Chondrocyte (in vitro differentiated cells): ENCODE measurements around the gene LRRN4. TPM values are rescaled to one million over a fixed set of nuclear protein-coding genes. Genes with fewer than 3 reads are reported as not detected.
A peak's percentile ranks its signal among the peaks of the same experiment; 100 is the strongest.

ENCODE experiments used
- DNase-seq: peaks from one replicate; pipeline ENCODE4 v3.0.0; 2021; ENCODE audit warnings: mixed read lengths, low spot score
- H3K27ac Mint-ChIP-seq: one replicate; pipeline ENCODE4 v1.8.0; 2021; ENCODE audit warnings: mild to moderate bottlenecking, moderate library complexity, mixed read lengths; ENCODE audit not compliant: unreplicated experiment
- H3K27me3 Mint-ChIP-seq: 2 replicates; pipeline ENCODE4 v1.8.0; 2021; ENCODE audit warnings: low read depth, mixed read lengths
- H3K36me3 Mint-ChIP-seq: 2 replicates; pipeline ENCODE4 v1.8.0; 2021; ENCODE audit warnings: low read depth, mixed read lengths
- H3K4me1 Mint-ChIP-seq: 2 replicates; pipeline ENCODE4 v1.8.0; 2021; ENCODE audit warnings: low read depth, mild to moderate bottlenecking, mixed read lengths
- H3K4me3 Mint-ChIP-seq: one replicate; pipeline ENCODE4 v1.8.0; 2021; ENCODE audit warnings: mild to moderate bottlenecking, moderate library complexity, mixed read lengths; ENCODE audit not compliant: unreplicated experiment
- H3K9me3 Mint-ChIP-seq: 2 replicates; pipeline ENCODE4 v1.8.0; 2021; ENCODE audit warnings: low read depth, mixed read lengths
- total RNA-seq: library from RNA; stranded (reverse); gene quantifications from 3 replicates; pipeline ENCODE4 v1.2.1, GENCODE V29; 2021
- TF ChIP-seq, protein P1 (sequence below): fragments of 200-600 bp; sonication (generic); IDR thresholded peaks from 2 replicates; pipeline ENCODE4 v1.5.0; 2021; ENCODE audit warnings: antibody characterized with exemption, mild to moderate bottlenecking, moderate library complexity

The LRRN4 gene
- total RNA-seq, 1 donor from 2014 or later, result not detected

DNA sequence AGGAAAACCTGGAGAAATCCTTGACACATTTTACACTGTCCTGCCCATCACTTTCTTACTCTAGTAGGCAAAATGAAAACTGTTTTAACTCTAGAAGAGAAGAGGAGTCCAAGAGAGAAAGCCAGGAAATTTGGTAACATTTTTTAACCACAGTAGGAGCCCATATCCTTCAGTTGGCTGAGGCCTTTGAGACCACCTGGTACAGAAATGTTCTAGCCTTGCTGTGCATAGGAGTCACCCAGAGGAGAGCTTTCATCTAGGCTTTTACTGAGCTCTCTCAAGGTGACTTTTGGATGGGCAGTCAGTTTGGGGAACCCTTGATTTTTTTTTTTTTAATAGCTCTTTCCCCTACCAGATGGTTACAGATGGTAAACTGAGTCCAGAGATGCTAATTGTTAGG, 25.0 kb downstream of the LRRN4 start:
- Mint-ChIP-seq H3K4me3 (no peak overlapping the region), H3K27ac (no peak overlapping the region), H3K36me3 (peaks cover 30% of the 10 kb centered on the region), H3K4me1 (peaks cover under 1% of the 10 kb centered on the region), H3K9me3 (peaks cover 11% of the 10 kb centered on the region), H3K27me3 (no peaks in the 10 kb centered on the region)
- DNase-seq, result no peak
- TF ChIP-seq, protein P1, sequence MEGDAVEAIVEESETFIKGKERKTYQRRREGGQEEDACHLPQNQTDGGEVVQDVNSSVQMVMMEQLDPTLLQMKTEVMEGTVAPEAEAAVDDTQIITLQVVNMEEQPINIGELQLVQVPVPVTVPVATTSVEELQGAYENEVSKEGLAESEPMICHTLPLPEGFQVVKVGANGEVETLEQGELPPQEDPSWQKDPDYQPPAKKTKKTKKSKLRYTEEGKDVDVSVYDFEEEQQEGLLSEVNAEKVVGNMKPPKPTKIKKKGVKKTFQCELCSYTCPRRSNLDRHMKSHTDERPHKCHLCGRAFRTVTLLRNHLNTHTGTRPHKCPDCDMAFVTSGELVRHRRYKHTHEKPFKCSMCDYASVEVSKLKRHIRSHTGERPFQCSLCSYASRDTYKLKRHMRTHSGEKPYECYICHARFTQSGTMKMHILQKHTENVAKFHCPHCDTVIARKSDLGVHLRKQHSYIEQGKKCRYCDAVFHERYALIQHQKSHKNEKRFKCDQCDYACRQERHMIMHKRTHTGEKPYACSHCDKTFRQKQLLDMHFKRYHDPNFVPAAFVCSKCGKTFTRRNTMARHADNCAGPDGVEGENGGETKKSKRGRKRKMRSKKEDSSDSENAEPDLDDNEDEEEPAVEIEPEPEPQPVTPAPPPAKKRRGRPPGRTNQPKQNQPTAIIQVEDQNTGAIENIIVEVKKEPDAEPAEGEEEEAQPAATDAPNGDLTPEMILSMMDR, result no peak

GRCh38 chr20:6026051-6026450, 27.8 kb downstream of the LRRN4 start:
- H3K36me3 Mint-ChIP-seq, result peaks cover 28% of the 10 kb centered on the region
- DNase-seq, result no peak

GRCh38 chr20:6024768-6025167, 29.1 kb downstream of the LRRN4 start:
- Mint-ChIP-seq H3K36me3 (peaks cover 28% of the 10 kb centered on the region), H3K4me3 (no peak overlapping the region), H3K27me3 (no peaks in the 10 kb centered on the region), H3K27ac (peak overlapping the region; percentile 12), H3K4me1 (no peaks in the 10 kb centered on the region), H3K9me3 (peaks cover 11% of the 10 kb centered on the region)
- TF ChIP-seq, protein P1, result no peak
- no peak for DNase-seq

More at GRCh38 chr20:6026051-6026450, 27.8 kb downstream of the LRRN4 start:
- Mint-ChIP-seq H3K27me3 (no peaks in the 10 kb centered on the region), H3K4me1 (no peaks in the 10 kb centered on the region), H3K4me3 (no peak overlapping the region), H3K9me3 (peaks cover 11% of the 10 kb centered on the region), H3K27ac (no peak overlapping the region)
- TF ChIP-seq, protein P1, result no peak

- TF ChIP-seq, protein P1, result no peak
- H3K4me3 Mint-ChIP-seq, result no peak overlapping the region
- no peaks in the 10 kb centered on the region for H3K9me3 Mint-ChIP-seq
- no peak for DNase-seq
- peaks cover 18% of the 10 kb centered on the region for H3K36me3 Mint-ChIP-seq
- no peak overlapping the region for H3K27ac Mint-ChIP-seq
- no peaks in the 10 kb centered on the region for H3K27me3 Mint-ChIP-seq
- H3K4me1 Mint-ChIP-seq, result peaks cover 3% of the 10 kb centered on the region
Measured at GRCh38 chr20:6017880-6018279, 36.0 kb downstream of the LRRN4 start.

GRCh38 chr20:6017467-6017866, 36.4 kb downstream of the LRRN4 start:
- no peak for DNase-seq
- H3K36me3 Mint-ChIP-seq, result peaks cover 22% of the 10 kb centered on the region

More at GRCh38 chr20:6017467-6017866, 36.4 kb downstream of the LRRN4 start:
- TF ChIP-seq, protein P1, result no peak
- no peak overlapping the region for H3K27ac Mint-ChIP-seq
- H3K9me3 Mint-ChIP-seq, result no peaks in the 10 kb centered on the region
- H3K4me3 Mint-ChIP-seq, result no peak overlapping the region
- H3K27me3 Mint-ChIP-seq, result no peaks in the 10 kb centered on the region
- peaks cover 3% of the 10 kb centered on the region for H3K4me1 Mint-ChIP-seq
